G401.6 (cell line): ENCODE results near the gene EIF1AD.
A peak's percentile ranks its signal among the peaks of the same experiment; 100 is the strongest.
"Not testable (repeated sequence)": the region's sequence is repeated elsewhere in the genome, so short reads cannot be mapped to it uniquely, and the experiment has no call there.

Source experiments
- FAIRE-seq: peaks from 2 replicates; lab custom pipeline; 2012; peaks lifted over from hg19 to GRCh38; lab: Jason Lieb, UNC

EIF1AD gene

GRCh38 chr11:66001942-66002647, at the start of gene EIF1AD, which contains the start of gene BANF1:
TSS of gene EIF1AD (minus strand) at chr11:66002157. CDS start at chr11:66000389, 1,768 bp downstream.
TSS of gene BANF1 (plus strand) at chr11:66002503. CDS start at chr11:66003251, 748 bp downstream.
- peak; percentile 96 for FAIRE-seq

GRCh38 chr11:66051371-66051765, 49.4 kb upstream of the EIF1AD start:
- FAIRE-seq: no peak

GRCh38 chr11:66050581-66051231, 48.7 kb upstream of the EIF1AD start:
- no peak for FAIRE-seq

- no peak for FAIRE-seq
These were observed 46.8 kb upstream of the EIF1AD start, which contains the start of gene GAL3ST3 for GRCh38 chr11:66048547-66049323. TSS of gene GAL3ST3 (minus strand) at chr11:66049161. CDS start at chr11:66045415, 3,746 bp downstream.

- no peak for FAIRE-seq
These were observed 45.8 kb upstream of the EIF1AD start for GRCh38 chr11:66047541-66048365.

GRCh38 chr11:66046901-66047300, 44.9 kb upstream of the EIF1AD start:
- no peak for FAIRE-seq

GRCh38 chr11:66045177-66045639, 43.3 kb upstream of the EIF1AD start:
- FAIRE-seq: no peak

- FAIRE-seq: no peak
These were observed 42.8 kb upstream of the EIF1AD start for GRCh38 chr11:66044757-66045156.

GRCh38 chr11:66042996-66043906, 41.3 kb upstream of the EIF1AD start:
- no peak for FAIRE-seq

GRCh38 chr11:66042227-66042995, 40.5 kb upstream of the EIF1AD start:
- no peak for FAIRE-seq

GRCh38 chr11:66039765-66040164, 37.8 kb upstream of the EIF1AD start:
- FAIRE-seq: no peak

GRCh38 chr11:66037327-66037726, 35.4 kb upstream of the EIF1AD start:
- FAIRE-seq: no peak

GRCh38 chr11:66036334-66036710, 34.4 kb upstream of the EIF1AD start:
- no peak for FAIRE-seq

GRCh38 chr11:66035653-66036333, 33.8 kb upstream of the EIF1AD start:
- FAIRE-seq: no peak

- no peak for FAIRE-seq
These were observed 31.2 kb upstream of the EIF1AD start for GRCh38 chr11:66032957-66033735.

GRCh38 chr11:66026017-66026529, 24.1 kb upstream of the EIF1AD start, which contains the start of gene CATSPER1:
TSS of gene CATSPER1 (minus strand) at chr11:66026479. CDS start at chr11:66026379, 100 bp downstream.
- FAIRE-seq: no peak

GRCh38 chr11:66023186-66023440, 21.2 kb upstream of the EIF1AD start:
- FAIRE-seq: not testable (repeated sequence)

- FAIRE-seq: no peak
These were observed 20.6 kb upstream of the EIF1AD start for GRCh38 chr11:66022401-66023185.
